Measurements from ENCODE around the gene INSRR.

DNA sequence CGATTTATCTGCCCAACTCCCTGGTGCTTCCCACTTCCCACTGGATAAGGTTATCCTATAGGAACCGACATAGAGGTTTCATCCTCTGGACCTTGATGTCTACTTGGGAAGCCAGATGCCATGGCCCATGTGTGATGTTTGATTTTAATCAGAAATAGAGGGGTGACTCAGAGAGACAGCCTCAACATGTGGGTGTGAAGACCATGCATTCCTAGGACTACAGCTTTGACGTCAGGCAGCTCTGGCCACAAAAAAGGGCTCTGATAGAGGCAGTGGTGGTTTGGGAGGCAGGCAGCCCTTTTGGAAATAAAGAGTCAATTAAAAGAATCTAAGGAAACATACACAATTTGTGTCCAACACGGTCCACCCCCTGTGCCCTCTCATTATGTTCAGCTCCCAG is 37.1 kb downstream of the INSRR start:
- TF ChIP-seq CTCF (IDR thresholded peaks at IDR 0.05 in 8 of 11, conservative IDR thresholded peaks at IDR 0.05 in 3 of 11) = no peak
- TF ChIP-seq POLR2A (IDR thresholded peaks at IDR 0.05) = no peak
